HCT116 (cell line): ENCODE measurements around the gene ZWILCH. TPM values are rescaled to one million over a fixed set of nuclear protein-coding genes. Genes with fewer than 3 reads are reported as not detected.

Experiments used
- ATAC-seq: fragments of 200-7000 bp; cut with Tn5 transposase; 2 replicates; pipeline ENCODE4 v1.9.1; 2020; ENCODE audit warnings: mild to moderate bottlenecking, moderate library complexity
- BruUV-seq: library from RNA; stranded (reverse); fragments of 400-500 nt; replicated peaks from 2 replicates; lab custom pipeline; 2021; lab: Mats Ljungman, UMichigan
- CTCF ChIA-PET: fragments of 300-600 bp; sonication (Branson Sonifier 250); formaldehyde crosslinking; loops from one replicate; lab custom pipeline; 2021; ENCODE audit warnings: antibody characterized with exemption; lab: Charles Lee
- POLR2A ChIA-PET: fragments of 300-600, 350-600 bp; sonication (Branson Sonifier 250); formaldehyde crosslinking; loops from one replicate; lab custom pipeline; 2021; ENCODE audit warnings: antibody characterized with exemption; lab: Charles Lee
- RAD21 ChIA-PET, 2 experiments: fragments of 300-600 bp; sonication (Branson Sonifier 250); formaldehyde crosslinking; loops; one replicate each; lab custom pipeline; 2023; ENCODE audit warnings: low total read pairs in 2 of 2; ENCODE audit not compliant: uncharacterized antibody in 2 of 2, unreplicated experiment in 2 of 2, low non-redundant PET in 1 of 2; lab: Charles Lee
- DNase-seq: peaks from one replicate; pipeline ENCODE4 v3.0.0-alpha.2; 2010; ENCODE audit warnings: low read depth, low spot score
- H2AFZ ChIP-seq: fragments of 200-600 bp; shearing (Covaris generic), sonication (generic); 2 replicates; pipeline ENCODE4 v1.6.1; 2017; ENCODE audit warnings: low read depth, mixed run types, mixed read lengths, antibody characterized with exemption, low read length; ENCODE audit not compliant: poor library complexity, severe bottlenecking
- H3K27ac ChIP-seq: 2 replicates; pipeline ENCODE4 v1.5.1; 2012; ENCODE audit warnings: low read depth, low read length
- H3K27me3 ChIP-seq: fragments of 200-600 bp; sonication (generic); 2 replicates; pipeline ENCODE4 v1.6.1; 2016; ENCODE audit warnings: mixed run types, low read length, mixed read lengths; ENCODE audit not compliant: insufficient read depth
- H3K36me3 ChIP-seq, 2 experiments: fragments of 200-500 bp in 1 of 2; fragments of 200-600 bp in 1 of 2; sonication (Bioruptor generic) in 1 of 2; sonication (generic) in 1 of 2; 2 replicates each; pipeline versions ENCODE4 v1.5.1 to v1.6.1; 2014 to 2016; ENCODE audit warnings: low read length in 2 of 2, inconsistent platforms in 1 of 2, mixed read lengths in 1 of 2, mixed run types in 1 of 2; ENCODE audit not compliant: insufficient read depth in 2 of 2, control insufficient read depth in 1 of 2
- H3K4me1 ChIP-seq, 2 experiments: fragments of 200-600 bp in 1 of 2; sonication (generic) in 1 of 2; 2 replicates each; pipeline versions ENCODE4 v1.5.1 to v1.6.1; 2012 to 2017; ENCODE audit warnings: low read length in 2 of 2, inconsistent platforms in 1 of 2, mild to moderate bottlenecking in 1 of 2, mixed read lengths in 1 of 2, mixed run types in 1 of 2, moderate library complexity in 1 of 2; ENCODE audit not compliant: insufficient read depth in 2 of 2, control insufficient read depth in 1 of 2
- H3K4me2 ChIP-seq: fragments of 200-600 bp; sonication (generic); 2 replicates; pipeline ENCODE4 v1.6.1; 2017; ENCODE audit warnings: mixed run types, low read length, mixed read lengths
- H3K4me3 ChIP-seq, 2 experiments: fragments of 200-600 bp in 1 of 2; sonication (generic) in 1 of 2; replicated peaks in 1 of 2; 2 replicates each; pipeline ENCODE4 v1.5.1; 2011 to 2016; ENCODE audit warnings: low read length in 2 of 2, control low read depth in 1 of 2, low read depth in 1 of 2, mild to moderate bottlenecking in 1 of 2, mixed read lengths in 1 of 2, mixed run types in 1 of 2
- H3K79me2 ChIP-seq: fragments of 200-600 bp; sonication (generic); 2 replicates; pipeline ENCODE4 v1.6.1; 2017; ENCODE audit warnings: mild to moderate bottlenecking, mixed run types, low read length, moderate library complexity, mixed read lengths; ENCODE audit not compliant: insufficient read depth
- H3K9ac ChIP-seq: fragments of 200-600 bp; sonication (generic); 2 replicates; pipeline ENCODE4 v1.6.1; 2016; ENCODE audit warnings: low read length, mixed read lengths
- H3K9me2 ChIP-seq: fragments of 200-600 bp; sonication (generic), shearing (Covaris generic); 2 replicates; pipeline ENCODE4 v1.6.1; 2017; ENCODE audit warnings: mixed run types, mild to moderate bottlenecking, moderate library complexity; ENCODE audit not compliant: insufficient read depth
- H3K9me3 ChIP-seq, 2 experiments: fragments of 200-500 bp in 1 of 2; fragments of 200-600 bp in 1 of 2; sonication (Bioruptor generic) in 1 of 2; sonication (generic) in 1 of 2; 2 replicates each; pipeline ENCODE4 v1.6.1; 2014 to 2017; ENCODE audit warnings: low read length in 2 of 2, mixed read lengths in 2 of 2, inconsistent platforms in 1 of 2, low read depth in 1 of 2, mild to moderate bottlenecking in 1 of 2, mixed run types in 1 of 2, moderate library complexity in 1 of 2; ENCODE audit not compliant: control insufficient read depth in 1 of 2, insufficient read depth in 1 of 2
- H4K20me1 ChIP-seq: fragments of 200-600 bp; sonication (generic), shearing (Covaris generic); 2 replicates; pipeline ENCODE4 v1.6.1; 2017; ENCODE audit warnings: mixed run types, mild to moderate bottlenecking, moderate library complexity; ENCODE audit not compliant: insufficient read depth
- EGR1 ChIP-seq: IDR thresholded peaks from 2 replicates; pipeline ENCODE4 v1.6.1; 2012; ENCODE audit warnings: low read depth
- ELF1 ChIP-seq: IDR thresholded peaks from 2 replicates; pipeline ENCODE4 v1.6.1; 2012; ENCODE audit warnings: low read depth, borderline replicate concordance
- EZH2 ChIP-seq: fragments of 200-600 bp; sonication (generic); IDR thresholded peaks from 2 replicates; pipeline ENCODE4 v1.6.1; 2017; ENCODE audit warnings: antibody characterized with exemption, mixed run types
- FOSL1 ChIP-seq: IDR thresholded peaks from 2 replicates; pipeline ENCODE4 v1.6.1; 2012; ENCODE audit warnings: low read depth
- JUND ChIP-seq: IDR thresholded peaks from 2 replicates; pipeline ENCODE4 v1.6.1; 2012
- REST ChIP-seq: IDR thresholded peaks from 2 replicates; pipeline ENCODE4 v1.6.1; 2012; ENCODE audit warnings: low read depth
- SIN3A ChIP-seq: IDR thresholded peaks from 2 replicates; pipeline ENCODE4 v1.6.1; 2012; ENCODE audit warnings: low read depth
- SP1 ChIP-seq: IDR thresholded peaks from 2 replicates; pipeline ENCODE4 v1.6.1; 2012; ENCODE audit warnings: low read depth
- YY1 ChIP-seq: IDR thresholded peaks from 2 replicates; pipeline ENCODE4 v1.6.1; 2011; ENCODE audit warnings: low read length, low read depth, moderate library complexity, mild to moderate bottlenecking; ENCODE audit not compliant: insufficient replicate concordance; ENCODE audit errors: extremely low read depth
- ZFX ChIP-seq: fragments of 450-650 bp; IDR thresholded peaks from 2 replicates; pipeline ENCODE4 v1.6.1; 2017
- intact Hi-C: fragments of 100-400 bp; cut with micrococcal nuclease; formaldehyde crosslinking; loops from 2 replicates; pipeline ENCODE4 v1.10.0; 2022
- total RNA-seq: library from RNA; stranded (reverse); gene quantifications from one replicate; pipeline ENCODE4 v1.2.1, GENCODE V29; 2021; ENCODE audit not compliant: unreplicated experiment
- TF ChIP-seq, protein P1 (sequence below), 3 experiments: fragments of 200-600 bp in 1 of 3; sonication (generic) in 1 of 3; IDR thresholded peaks in 2 of 3; conservative IDR thresholded peaks in 1 of 3; 2 replicates each; pipeline ENCODE4 v1.5.1; 2012 to 2017; ENCODE audit warnings: low read depth in 2 of 3, low read length in 2 of 3, antibody characterized with exemption in 1 of 3, borderline replicate concordance in 1 of 3, control low read depth in 1 of 3, mild to moderate bottlenecking in 1 of 3, mixed read lengths in 1 of 3, mixed run types in 1 of 3, moderate library complexity in 1 of 3; ENCODE audit not compliant: insufficient read depth in 1 of 3
- TF ChIP-seq, protein P2 (sequence below): IDR thresholded peaks from 2 replicates; pipeline ENCODE4 v1.6.1; 2012

Gene ZWILCH
- total RNA-seq, 1 experiment from 2014 or later = 25.8 TPM

DNA sequence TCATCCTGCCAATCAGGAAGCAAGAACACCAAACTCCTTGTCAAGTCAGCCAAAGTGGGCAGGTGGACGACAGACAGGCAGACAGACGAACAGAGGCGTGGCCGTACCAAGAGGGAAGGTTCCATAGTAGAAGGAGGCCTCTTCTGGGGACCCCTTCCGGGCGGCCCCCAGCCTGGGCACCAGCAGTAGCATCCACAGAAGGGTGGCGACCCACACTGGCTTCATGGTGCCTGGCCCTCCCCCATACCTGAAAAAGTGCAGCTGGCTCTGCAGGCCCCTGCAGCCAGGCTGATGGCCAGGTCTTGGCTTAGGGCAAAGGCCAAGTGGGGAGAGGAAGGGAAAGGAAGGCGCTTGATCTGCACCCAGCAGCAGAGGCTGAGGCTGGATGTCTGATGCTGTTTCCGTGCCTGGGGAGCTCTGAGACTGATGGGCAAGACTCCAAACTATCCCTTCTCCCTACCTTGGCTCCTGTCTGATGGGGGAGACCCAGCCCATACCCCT lies 60.1 kb downstream of the ZWILCH start (continued):
- TF ChIP-seq, protein P1, sequence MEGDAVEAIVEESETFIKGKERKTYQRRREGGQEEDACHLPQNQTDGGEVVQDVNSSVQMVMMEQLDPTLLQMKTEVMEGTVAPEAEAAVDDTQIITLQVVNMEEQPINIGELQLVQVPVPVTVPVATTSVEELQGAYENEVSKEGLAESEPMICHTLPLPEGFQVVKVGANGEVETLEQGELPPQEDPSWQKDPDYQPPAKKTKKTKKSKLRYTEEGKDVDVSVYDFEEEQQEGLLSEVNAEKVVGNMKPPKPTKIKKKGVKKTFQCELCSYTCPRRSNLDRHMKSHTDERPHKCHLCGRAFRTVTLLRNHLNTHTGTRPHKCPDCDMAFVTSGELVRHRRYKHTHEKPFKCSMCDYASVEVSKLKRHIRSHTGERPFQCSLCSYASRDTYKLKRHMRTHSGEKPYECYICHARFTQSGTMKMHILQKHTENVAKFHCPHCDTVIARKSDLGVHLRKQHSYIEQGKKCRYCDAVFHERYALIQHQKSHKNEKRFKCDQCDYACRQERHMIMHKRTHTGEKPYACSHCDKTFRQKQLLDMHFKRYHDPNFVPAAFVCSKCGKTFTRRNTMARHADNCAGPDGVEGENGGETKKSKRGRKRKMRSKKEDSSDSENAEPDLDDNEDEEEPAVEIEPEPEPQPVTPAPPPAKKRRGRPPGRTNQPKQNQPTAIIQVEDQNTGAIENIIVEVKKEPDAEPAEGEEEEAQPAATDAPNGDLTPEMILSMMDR (IDR thresholded peaks at IDR 0.05 in 2 of 3, conservative IDR thresholded peaks at IDR 0.05 in 1 of 3; ENCODE audit: borderline replicate concordance in 1 of 3, insufficient read depth in 1 of 3, low read depth in 2 of 3, low read length in 2 of 3) = no peak
- TF ChIP-seq SP1 (no peak), FOSL1 (no peak), ZFX (no peak), YY1 (no peak), ELF1 (no peak)
- TF ChIP-seq, protein P2, sequence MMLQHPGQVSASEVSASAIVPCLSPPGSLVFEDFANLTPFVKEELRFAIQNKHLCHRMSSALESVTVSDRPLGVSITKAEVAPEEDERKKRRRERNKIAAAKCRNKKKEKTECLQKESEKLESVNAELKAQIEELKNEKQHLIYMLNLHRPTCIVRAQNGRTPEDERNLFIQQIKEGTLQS = no peak

DNA sequence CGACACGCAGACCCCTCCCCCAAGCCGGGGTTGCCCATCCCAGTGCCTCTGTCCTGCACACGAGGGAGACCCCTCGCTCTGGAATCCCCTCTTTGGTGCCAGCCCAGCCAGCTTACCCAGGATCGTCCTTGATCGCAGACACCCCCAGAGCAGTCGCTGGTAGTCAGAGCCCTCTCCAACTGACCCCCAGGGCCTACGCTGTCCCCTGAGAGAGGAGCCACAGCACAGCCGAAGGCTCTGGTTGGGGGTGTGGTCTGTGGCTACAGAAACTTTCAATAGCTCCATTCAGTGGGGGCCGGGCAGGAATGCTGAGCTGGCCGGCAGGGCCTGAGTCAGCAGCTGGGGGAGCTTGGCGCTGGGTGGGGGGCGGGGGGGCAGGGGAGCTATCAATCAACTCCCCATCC lies 60.6 kb downstream of the ZWILCH start, which contains the start of gene LCTL:
LCTL (minus strand) TSS at position 258 of the 404 bp plus-strand sequence. CDS start 633 bp downstream, outside the sequence.
- no peaks in the 10 kb centered on the region for H4K20me1 ChIP-seq
- H3K36me3 ChIP-seq = no peaks in the 10 kb centered on the region
- no peak within 1 kb of the TSS for H3K27ac ChIP-seq
- intact Hi-C loops = no loop called here
- no TSS peak for BruUV-seq
- H3K9me3 ChIP-seq = no peaks in the 10 kb centered on the region
- peak within 1 kb of the TSS; percentile 36 for H2AFZ ChIP-seq
- ATAC-seq (no peak), DNase-seq (no peak)
- ChIA-PET RAD21 (no interaction called here), POLR2A (interaction anchor here (1.3 kb wide), 1 partner anchor 62 kb away, joined by 3 read pairs; no protein-coding TSS in a partner anchor), CTCF (interaction anchor here (1.1 to 1.7 kb wide), 3 partner anchors 11 to 286 kb away, joined by 3 to 5 read pairs (median 4); partner anchors contain the start of gene SNAPC5)
- H3K4me3 ChIP-seq = no peak within 1 kb of the TSS
- no peaks in the 10 kb centered on the region for H3K27me3 ChIP-seq
- H3K79me2 ChIP-seq = no peaks in the 10 kb centered on the region
- no peaks in the 10 kb centered on the region for H3K9me2 ChIP-seq
- no peak for TF ChIP-seq SIN3A
- TF ChIP-seq REST = no peak
- no peak for TF ChIP-seq JUND
- no peak for TF ChIP-seq EZH2
- TF ChIP-seq YY1 = no peak
- no peak for TF ChIP-seq EGR1
- TF ChIP-seq FOSL1 = no peak
- peaks cover 0 to 5% of the 10 kb centered on the region in 2 experiments; a peak in 1 of 4 replicates for H3K4me1 ChIP-seq
- H3K9ac ChIP-seq = no peak within 1 kb of the TSS
- H3K4me2 ChIP-seq = peak within 1 kb of the TSS; percentile 31
